ENCODE data around the gene DAP.

- no peak for TF ChIP-seq YY1 (IDR thresholded peaks at IDR 0.05; ENCODE audit: insufficient read depth, insufficient read length)
- TF ChIP-seq ZNF274 (IDR thresholded peaks at IDR 0.05; ENCODE audit: low read depth, low read length): no peak
Observed at GRCh38 chr5:10662661-10663488, 98.2 kb downstream of the DAP start.

Measured in NT2/D1 (cell line).